HEK293T (cell line): ENCODE data around the gene NCKIPSD.
A peak's percentile ranks its signal among the peaks of the same experiment; 100 is the strongest.

Experiments
- BHLHE40 ChIP-seq: fragments of 450-650 bp; IDR thresholded peaks from 2 replicates; pipeline ENCODE4 v1.6.1; 2016; ENCODE audit warnings: mild to moderate bottlenecking, moderate library complexity, borderline replicate concordance
- LEF1 ChIP-seq: fragments of 450-650 bp; IDR thresholded peaks from 2 replicates; pipeline ENCODE4 v1.6.1; 2017; ENCODE audit warnings: mild to moderate bottlenecking, borderline replicate concordance
- SP1 ChIP-seq: fragments of 450-650 bp; IDR thresholded peaks from 2 replicates; pipeline ENCODE4 v1.6.1; 2017
- SUZ12 ChIP-seq: fragments of 450-650 bp; IDR thresholded peaks from 2 replicates; pipeline ENCODE4 v1.6.1; 2016; ENCODE audit warnings: mild to moderate bottlenecking
- TARDBP ChIP-seq: fragments of 450-650 bp; IDR thresholded peaks from 2 replicates; pipeline ENCODE4 v1.6.1; 2016
- TF ChIP-seq, protein P1 (sequence below): fragments of 450-650 bp; IDR thresholded peaks from 2 replicates; pipeline ENCODE4 v1.6.1; 2016

DNA sequence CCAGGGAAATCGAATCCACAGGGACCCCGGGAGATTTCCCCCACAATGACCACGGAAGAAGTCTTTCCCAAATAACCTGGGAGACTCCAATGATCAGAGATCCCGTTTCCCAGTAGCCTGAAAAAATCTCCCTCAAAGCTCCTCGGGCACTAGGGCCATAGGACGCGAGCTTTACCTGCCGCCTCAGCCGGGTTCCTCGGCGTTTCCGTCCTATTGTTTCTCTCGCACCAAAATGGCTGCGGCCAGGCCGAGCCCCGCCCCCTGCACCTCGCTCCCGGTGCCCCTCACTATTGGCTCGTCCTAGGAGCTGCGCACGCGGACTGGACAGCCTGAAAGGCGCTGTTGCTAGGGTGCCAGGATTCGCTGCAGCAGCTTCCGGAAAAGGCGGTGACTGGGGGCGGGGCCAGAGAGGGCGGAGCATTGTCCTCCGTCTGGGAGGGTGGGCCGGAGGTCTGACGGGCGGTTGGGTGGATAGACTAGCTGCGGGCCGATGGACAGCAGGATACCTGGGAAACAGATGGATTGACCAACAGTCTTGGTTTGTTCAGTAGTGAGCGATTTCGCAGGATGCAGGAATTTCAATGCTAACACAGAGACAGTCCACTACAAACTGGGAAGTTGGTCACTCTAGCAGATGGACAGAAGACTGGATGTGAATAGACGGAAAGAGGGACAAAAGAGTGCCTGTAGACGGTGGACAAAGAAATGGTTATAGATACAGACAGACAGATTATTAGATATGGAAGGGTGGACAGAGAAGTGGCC, 31.4 kb upstream of the NCKIPSD start, which contains the start of gene IP6K2:
- TF ChIP-seq LEF1 (no peak), SUZ12 (no peak), SP1 (no peak), TARDBP (no peak), BHLHE40 (no peak)
- TF ChIP-seq, protein P1, sequence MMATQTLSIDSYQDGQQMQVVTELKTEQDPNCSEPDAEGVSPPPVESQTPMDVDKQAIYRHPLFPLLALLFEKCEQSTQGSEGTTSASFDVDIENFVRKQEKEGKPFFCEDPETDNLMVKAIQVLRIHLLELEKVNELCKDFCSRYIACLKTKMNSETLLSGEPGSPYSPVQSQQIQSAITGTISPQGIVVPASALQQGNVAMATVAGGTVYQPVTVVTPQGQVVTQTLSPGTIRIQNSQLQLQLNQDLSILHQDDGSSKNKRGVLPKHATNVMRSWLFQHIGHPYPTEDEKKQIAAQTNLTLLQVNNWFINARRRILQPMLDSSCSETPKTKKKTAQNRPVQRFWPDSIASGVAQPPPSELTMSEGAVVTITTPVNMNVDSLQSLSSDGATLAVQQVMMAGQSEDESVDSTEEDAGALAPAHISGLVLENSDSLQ = peak; percentile 53; the same call in 1 of the 2 replicates
